Limb (tissue), 2 donors: ENCODE data around the gene ADGRV1.
"Not testable (repeated sequence)": the region's sequence is repeated elsewhere in the genome, so short reads cannot be mapped to it uniquely, and the experiment has no call there.

Source experiments
- DNase-seq, 2 donors: peaks; one replicate each; pipeline ENCODE4 v3.0.0-alpha.2; 2016; ENCODE audit errors: extremely low spot score in 2 of 2

ADGRV1 gene

DNA sequence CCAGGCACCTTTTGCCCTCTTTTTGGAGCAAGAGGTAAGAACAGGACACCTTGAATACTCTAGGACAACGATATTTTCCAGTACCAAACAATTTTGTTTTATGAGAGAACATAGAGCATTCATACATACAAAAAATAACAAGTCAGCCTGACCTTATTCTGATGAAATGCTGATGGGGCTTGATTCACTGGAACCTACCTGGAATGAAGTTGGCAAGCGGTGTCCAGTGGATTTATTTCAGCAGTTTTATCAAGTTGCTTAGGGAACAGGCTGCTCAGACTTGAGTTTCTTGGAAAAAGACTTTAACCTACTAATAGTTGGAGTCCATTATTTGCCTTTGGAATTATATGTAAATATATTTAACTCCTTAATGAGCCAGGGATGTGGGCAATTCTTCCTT, 502.5 kb downstream of the ADGRV1 start:
- DNase-seq = no peak

DNA sequence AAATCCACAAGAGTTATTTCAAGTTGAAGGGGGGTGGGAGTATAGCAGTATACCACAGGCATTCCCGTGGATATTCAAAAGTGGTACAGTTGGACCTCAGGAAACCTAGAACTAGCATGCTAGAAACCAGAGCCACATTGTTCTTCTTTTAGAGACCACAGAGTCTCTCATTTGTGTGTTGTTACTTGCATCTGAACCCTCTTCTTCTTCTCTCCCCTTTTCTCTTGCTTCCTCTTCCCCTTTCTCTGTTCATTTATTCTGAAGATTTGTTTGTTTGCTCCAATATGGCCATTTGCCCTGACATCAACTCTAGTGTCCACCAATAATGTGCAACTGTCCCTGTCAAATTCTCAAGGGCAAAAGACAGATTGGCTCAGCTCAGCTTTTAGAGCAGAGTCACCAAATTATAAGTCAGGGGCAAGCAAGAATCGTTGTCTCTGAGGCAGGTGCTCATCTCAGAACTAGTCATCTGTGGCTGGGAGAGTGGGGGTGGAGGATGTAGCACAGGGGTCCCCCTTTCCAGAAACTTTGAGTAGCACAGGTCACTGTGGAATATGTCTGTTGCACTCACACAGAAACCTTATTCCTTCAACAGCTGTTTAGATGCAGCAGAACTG, 503.5 kb downstream of the ADGRV1 start:
- DNase-seq = no peak

DNA sequence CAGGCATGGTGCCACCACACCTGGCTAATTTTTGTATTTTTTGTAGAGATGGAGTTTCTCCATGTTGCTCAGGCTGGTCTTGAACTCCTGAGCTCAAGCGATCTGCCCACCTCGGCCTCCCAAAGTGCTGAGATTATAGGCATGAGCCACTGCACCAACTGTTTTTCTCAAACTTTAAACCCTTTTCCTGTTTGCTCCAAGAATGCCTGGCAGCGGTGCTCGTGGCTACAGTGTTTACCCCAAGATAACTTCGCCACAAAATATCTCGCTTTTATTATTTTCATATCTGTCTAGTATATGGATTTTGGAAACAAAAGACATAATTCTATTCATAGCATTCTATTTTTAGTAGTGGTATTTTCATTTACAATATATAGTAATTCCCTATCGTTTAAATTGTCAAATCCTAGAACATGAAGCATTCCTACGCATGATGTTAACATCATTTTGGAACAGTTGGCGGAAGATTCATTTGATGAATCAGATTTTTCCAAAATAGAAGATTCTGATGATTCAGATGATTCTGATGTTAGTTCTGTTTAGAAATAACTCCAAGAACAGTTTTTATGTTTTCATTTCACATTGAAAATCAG, 504.6 kb downstream of the ADGRV1 start:
- DNase-seq = not testable (repeated sequence)

DNA sequence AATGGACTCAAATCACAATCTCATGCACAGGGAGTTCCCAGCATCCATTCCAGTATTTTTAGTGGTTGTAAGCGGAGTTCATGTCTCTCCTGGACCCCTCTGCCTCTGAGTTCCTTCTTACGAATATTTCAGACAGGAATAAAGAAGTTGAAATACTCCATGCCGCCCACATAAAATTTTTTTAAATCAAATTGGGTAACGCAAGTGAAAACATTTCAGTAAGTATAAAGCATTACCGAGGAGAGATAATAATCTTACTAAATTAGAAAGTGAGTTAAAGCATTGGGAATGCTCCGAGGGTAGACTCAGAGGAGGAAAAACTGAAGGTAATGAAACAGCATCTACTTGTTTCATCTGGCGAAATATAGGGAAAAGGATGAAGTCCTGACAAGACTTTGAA, 506.9 kb downstream of the ADGRV1 start:
- no peak for DNase-seq

DNA sequence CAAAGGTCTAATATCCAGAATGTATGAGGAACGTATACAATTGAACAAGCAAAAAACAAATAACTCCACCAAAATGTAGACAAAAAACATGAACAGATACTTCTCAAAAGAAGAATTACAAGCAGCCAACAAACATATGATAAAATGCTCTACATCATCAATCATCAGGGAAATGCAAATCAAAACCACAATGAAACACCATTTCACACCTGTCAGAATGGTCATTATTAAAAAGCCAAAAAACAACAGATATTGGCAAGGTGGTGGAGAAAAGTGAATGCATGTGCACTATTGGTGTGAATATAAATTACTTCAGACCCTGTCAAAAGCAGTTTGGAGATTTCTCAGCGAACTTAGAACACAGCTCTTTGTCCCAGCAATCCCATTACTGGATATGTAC, 510.8 kb downstream of the ADGRV1 start:
- DNase-seq = no peak

DNA sequence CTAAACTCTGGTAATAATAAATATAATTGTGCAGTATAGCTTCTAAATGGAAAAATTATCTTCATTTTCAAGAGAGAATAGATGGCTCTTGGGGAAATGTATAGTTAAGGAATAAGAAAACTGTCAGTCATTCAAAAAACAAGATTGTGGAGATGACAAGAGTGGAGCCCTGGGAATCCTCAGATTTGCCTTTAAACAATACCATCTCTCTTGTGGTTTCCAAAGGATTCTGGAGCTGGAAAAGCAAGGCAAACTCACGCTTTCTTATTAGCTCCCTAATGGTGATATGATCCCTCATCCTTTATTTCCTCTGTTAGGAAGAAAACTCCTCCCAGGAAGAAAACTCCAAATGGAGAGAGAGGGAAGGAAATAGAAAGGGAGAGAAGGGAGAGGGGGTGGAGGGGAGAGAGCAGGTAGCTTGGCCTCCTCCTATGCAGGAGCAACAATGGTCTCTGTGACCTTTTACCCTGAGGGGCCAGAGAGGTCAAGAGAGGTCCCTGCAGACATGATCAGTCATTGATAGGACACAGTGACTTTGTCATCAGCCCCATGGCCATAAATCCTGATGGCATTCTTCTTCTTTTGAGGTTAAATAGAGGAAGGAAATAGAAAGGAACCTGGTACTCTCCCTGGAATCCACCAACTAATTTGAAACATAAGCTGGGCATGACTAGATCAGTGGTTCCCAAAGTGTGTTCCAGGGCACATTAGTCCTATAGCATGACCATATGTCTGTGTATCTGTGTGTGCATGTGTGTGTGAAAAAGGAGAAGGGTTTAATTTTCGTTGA, 512.4 kb downstream of the ADGRV1 start:
- no peak for DNase-seq

DNA sequence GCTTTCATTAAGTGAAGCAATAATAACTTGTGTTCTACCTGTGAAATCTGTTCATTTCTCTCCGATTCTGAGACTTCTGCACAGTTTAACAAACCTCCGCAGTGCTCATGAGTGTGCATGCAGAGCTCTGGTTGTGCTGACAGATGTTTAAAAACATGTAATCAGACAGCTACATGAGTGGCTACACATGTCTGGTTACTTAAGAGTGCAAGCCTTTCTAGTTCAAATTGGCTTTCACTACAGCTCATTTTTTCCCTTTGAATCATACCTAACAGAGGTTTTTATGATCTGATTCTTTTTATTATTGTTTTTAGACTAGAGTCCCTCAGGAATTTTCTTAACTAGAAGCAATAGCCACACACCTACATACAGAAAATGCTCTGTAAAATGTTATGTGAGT, 514.3 kb downstream of the ADGRV1 start:
- DNase-seq = peak in 1 of 2 donors; percentile 6

DNA sequence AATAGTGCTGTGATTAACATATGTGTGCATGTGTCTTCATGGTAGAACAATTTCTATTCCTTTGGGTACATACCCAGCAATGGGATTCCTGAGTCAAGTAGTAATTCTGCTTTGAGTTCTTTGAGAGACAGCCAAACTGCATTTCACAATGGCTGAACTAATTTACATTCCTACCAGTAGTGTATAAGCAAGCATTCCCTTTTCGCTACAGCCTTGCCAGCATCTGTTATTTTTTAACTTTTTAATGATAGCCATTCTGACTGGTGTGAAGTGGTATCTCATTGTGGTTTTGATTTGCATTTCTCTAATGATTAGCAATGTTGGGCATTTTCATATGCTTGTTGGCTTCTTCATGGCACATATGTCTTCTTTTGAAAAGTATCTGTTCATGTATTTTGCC, 516.0 kb downstream of the ADGRV1 start:
- no peak for DNase-seq

DNA sequence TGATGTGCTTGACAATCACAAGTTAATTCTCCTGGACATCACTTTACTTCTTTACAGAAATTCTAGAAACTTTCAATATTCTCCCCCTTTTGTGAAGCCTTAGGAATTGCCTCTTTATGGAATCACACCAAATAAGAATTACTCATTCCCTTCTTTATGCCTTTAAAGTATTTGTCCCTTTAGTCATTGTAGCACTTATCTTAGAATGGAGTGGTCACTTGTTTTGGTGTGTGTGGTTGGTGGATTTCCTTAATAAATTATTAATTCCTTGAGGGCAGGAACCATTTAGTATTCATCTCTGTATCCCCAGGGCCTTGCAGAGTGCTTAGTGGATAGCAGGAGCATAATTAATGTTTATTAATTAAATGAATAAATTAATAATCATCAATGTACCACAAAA, 517.5 kb downstream of the ADGRV1 start:
- DNase-seq = no peak

DNA sequence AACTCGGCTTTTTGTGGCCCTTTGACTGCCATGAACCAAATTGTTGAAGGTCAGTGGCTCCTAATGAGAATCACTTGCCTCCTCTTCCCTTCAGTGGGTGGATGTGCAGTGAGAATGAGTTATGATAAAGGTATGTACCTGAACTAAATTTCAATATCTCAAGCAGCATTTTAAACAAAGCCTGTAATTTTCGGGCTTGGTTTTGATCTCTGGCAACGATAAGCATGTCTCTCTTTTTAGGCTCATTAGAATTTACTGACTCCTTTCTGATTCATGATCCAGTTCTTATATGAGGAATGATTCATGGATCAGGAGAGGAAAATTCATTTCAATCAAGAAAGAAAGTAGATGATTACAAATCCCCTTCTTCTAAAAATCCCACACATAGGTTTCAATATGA, 519.0 kb downstream of the ADGRV1 start:
- no peak for DNase-seq

DNA sequence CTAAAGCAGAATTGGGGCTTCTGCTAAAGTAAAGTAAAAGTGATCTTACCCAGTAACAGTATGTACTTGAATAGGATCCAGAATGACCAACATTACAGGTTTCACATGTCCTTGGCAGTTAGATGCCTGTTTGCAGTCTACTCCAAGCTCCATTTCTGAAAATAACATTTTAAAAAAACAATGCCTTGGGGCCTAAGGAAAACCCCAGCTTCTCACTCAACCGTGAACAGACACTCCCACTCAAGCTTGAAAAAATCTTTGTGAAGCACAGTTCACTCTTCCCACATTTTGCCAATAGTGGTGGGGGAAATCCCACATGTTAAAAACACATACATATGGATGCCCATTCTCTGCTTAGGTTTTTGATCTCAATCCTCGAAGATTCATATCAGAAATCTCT, 520.4 kb downstream of the ADGRV1 start:
- DNase-seq = peak in 1 of 2 donors; percentile 16

DNA sequence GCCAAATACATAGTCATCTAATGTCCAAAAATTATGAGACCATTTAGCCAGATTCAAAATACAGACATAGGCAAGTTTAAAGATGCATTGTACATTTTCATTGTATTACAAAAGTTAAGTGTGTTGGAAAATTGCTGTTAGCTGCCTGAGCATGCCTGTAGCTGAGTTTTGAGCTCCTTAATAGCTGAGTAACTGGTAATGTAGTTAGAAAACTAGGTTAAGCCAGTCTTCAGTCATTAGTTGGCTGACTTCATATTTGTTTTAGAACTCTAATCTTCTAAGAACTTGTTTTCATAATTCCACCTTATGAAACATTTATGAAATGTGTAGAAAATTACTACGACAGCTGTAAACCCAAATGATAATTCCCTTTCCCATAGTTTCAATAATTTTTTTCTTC, 531.2 kb downstream of the ADGRV1 start:
- no peak for DNase-seq

DNA sequence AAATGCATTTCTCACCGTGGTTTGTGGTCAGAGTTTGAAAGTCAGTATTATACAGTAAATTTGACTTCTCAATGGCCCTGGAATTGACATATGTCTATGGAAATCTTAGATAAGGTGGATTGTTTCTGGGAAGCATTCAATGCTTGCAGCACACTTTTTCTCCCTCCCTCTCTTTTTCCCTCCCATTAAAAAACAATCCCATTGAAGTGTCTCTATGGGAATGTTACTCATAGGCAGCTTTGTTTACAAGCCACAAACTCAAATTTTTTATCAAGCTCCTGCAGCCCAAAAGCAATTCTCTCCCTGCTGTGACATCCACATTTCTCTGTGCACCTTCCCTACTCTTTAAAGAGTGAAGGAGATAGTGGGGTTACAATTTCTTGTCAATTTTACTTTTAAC, 532.4 kb downstream of the ADGRV1 start:
- DNase-seq = no peak

DNA sequence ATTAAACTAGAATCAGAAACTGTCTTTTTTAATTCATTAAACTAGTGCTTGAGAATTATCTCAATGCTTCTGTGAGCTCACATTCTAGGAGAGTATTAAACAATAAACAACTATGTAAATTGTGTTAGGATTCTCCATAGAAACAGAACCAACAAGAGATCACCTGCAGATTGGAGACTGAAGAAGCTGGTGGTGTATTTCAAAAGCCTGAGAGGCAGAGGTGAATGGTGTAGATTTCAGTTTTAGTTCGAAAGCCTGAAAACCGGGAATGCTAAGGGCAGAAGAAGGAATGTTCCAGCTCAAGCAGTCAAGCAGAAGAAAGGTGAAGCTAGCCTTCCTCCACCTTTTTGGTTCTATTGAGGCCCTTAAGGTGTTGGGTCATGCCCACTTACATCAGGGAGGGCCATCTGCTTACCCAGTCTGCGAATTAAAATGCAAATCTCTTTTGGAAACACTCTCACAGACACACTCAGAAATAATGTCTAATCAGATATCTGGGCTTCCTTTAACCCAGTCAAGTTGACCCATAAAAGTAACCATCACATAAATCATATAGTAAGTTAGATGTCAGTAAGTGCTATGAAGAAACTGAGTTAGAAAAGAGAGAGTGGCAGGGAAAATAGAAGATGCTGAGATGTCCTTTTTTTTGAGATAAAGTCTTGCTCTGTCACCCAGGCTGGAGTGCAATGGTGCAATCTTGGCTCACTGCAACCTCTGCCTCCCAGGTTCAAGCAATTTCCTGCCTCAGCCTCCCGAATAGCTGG, 533.1 kb downstream of the ADGRV1 start:
- no peak for DNase-seq

DNA sequence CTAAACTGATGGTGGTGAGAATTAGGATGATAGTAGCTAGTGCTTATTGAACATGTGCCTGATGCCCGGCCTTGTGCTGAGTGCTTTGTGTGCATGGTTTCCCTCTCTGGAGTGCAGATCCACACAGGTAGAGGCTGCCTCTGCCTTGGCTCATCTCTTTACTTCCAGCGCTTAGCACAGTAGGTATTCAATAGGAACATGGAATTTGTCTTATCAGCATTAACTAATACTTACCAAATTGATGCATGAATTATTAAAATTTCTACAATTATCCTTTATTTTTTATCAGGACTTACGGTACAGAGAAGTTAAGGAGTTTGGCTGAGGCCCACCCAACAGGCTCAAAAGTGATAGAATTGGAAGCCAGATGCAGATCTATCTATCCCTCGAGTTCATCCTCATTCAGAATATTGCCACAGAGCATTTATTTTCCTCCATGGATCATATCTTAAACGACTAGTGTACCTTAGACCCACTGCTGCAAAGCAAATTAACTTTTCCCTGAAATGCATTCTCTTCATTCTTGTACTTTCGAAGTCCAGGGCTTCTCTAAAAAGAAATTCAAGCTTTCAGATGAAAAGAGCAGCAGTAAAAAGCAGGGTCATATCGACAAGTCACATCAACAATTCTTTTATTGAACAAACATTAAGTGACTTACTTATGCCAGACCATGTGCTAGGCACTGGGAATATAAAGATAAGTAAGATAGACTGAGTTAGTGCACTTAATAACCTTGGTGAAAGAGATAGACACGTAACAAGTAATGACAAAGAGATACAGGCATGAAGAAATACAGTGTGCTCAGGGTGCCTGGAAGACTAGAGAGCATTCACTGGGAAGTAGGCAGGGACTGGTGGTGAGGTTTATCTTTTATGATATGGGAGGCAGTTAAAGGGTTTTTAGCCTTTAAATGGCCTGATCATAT, 534.5 kb downstream of the ADGRV1 start:
- DNase-seq = no peak

DNA sequence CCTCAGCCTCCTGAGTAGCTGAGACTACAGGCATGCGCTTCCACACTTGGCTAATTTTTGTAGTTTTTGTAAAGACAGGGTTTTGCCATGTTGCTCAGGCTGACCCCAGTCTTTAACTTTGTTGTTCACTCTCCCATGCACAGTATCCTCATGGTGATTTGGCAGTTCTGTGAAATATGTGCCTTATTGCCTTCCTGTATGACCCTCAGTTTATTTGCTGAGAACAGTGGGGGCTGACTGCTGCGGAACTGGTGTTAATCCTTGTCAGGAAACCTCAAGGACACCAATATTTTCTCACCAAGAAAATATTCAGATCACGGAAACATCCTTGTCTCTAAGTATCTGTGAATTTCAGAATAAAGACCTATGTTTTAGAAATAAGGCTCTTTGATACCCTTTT, 536.7 kb downstream of the ADGRV1 start:
- no peak for DNase-seq

DNA sequence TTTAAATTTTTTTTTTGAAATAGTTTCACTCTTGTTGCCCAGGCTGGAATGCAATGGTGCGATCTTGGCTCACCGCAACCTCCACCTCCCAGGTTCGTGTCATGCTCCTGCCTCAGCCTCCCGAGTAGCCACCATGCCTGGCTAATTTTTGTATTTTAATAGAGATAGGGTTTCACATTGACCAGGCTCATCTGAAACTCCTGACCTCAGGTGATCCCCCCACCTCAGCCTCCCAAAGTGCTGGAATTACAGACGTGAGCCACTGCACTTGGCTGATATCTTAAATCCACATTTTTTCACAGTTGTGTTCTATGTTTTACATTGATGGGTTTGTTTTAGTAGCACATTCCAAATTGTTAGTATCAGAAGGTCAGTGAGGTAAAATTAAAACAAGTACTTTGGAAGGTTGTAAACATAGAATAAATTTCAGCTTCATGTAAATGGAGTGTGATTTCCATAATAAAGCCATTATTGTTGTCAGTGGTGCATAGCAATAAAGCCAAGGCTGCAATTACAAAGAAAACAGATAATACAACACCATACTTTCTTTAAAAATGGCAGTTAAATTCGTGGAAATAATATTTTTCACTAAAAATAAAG, 537.3 kb downstream of the ADGRV1 start:
- DNase-seq = no peak

DNA sequence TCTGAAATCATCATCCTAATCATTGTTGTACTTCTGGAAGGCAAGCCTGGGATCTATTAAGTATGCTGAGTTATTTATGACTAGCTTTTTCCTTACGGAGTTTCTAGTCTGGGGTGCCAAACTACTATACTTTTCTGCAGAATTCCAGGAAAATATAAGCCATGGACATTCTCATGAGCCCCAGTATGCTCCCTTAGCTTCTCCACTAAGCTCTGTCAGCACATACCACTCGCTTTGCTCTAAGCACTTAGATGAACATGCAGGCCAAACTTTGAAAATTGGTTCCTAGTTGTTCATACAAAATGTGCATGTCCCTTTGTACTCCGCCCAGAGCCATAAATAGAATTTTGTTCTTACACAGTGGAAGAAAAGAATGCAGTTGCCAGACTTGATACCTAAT, 539.9 kb downstream of the ADGRV1 start:
- peak in 1 of 2 donors; percentile 78 for DNase-seq

DNA sequence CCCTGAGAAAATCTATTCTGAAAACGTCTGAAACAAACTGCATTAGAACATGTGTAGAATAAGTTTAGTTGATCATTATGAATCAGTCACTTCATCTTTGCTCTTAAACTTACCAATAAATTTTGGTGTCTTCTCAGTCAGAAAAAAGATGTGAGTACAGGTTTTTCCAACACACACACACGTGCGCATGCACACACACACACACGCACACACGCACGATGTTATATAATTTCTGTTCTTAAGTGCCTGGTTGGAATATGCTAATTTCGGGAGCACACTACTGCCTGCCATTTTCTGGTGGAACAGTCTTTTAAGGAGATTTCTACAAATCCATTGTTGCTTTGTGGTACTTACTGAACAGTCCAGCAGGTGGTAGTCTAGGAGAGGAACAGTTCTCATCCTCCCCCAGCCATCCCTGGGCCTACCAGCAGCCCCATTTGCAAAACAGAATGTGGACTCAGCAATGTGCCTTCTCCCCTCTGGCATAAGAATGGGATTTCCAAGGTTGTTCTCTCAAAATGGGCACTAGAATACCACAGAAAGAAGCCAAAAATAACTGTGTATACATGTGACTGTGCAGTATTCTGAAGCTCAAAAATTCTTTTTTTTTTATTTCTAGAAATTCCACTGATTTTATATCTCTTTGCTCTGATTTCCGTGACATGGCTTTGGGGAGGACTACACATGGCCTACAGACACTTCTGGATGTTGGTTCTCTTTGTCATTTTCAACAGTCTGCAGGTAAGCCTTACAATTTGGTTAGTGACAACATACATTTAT, 543.2 kb downstream of the ADGRV1 start:
- DNase-seq = peak; percentile 75 to 86
